Measurements from ENCODE around the gene CNIH1. TPM values are rescaled to one million over a fixed set of nuclear protein-coding genes. Genes with fewer than 3 reads are reported as not detected.
"Not testable (repeated sequence)": the region's sequence is repeated elsewhere in the genome, so short reads cannot be mapped to it uniquely, and the experiment has no call there.

The CNIH1 gene
- total and polyA plus RNA-seq, 2 of the 13 experiments (the other 11 are each of a cell fraction or from before 2014, with no cell fraction given): 166 to 421 TPM

DNA sequence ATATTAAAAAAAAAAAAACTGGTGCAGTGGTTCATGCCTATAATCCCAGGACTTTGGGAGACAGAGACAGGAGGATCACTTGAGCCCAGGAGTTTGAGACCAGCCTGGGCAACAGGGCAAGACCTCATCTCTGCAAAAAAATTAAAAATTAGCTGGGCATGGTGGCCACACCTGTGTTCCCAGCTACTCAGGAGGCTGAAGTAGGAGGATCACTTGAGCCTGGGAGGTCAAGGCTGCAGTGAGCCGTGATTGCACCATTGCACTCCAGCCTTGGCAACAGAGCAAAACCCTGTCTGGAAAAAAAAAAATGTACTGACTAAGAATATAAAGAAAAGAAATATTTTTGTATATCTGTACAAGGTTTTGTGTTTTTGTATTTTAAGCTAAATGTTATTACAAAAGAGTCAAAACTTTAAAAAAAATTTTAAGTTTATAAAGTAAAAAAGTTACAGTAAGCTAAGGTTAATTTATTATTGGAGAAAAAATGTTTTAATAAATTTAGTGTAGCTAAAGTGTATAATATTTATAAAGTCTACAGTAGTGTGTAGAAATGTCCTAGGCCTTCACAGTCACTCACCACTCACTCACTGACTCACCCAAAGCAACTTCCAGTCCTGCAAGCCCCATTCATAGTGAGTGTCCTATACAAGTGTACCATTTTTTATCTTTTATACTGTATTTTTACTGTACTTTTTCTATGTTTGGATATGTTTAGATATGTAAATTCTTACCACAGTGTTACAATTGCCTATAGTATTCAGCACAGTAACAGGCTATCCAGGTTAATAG, 15.8 kb upstream of the CNIH1 start:
- FAIRE-seq; H3K9ac ChIP-seq (ENCODE audit: insufficient read depth, low read depth, low read length); intact Hi-C loops (cut with micrococcal nuclease; ENCODE audit: unreplicated experiment); in situ Hi-C loops (cut with HindIII; ENCODE audit: extremely low pct_ligation_motif_present, low pct_unique_long_range_greater_than_20kb); BruUV-seq (replicated peaks); H3K27me3 ChIP-seq (ENCODE audit: control insufficient read depth in 1 of 2, insufficient read depth in 2 of 2, low read length in 2 of 2); CTCF ChIA-PET (ENCODE audit: low intra/inter-chr PET ratio, low total read pairs); DNase-seq (ENCODE audit: low spot score); H3K79me2 ChIP-seq (ENCODE audit: insufficient read depth, low read length); H3K27ac ChIP-seq (ENCODE audit: extremely low read length, insufficient read depth, low read length); H3K4me3 ChIP-seq (replicated peaks in 1 of 3; ENCODE audit: insufficient read depth in 1 of 3, low read depth in 2 of 3, low read length in 3 of 3); ATAC-seq; H4K20me1 ChIP-seq (ENCODE audit: insufficient read depth, low read length); H2AFZ ChIP-seq (ENCODE audit: low read length); H3K36me3 ChIP-seq (replicated peaks in 1 of 2; ENCODE audit: control insufficient read depth in 1 of 2, insufficient read depth in 2 of 2, low read length in 2 of 2): not testable (repeated sequence)
- peaks cover 16% of the 10 kb centered on the region for H3K9me3 ChIP-seq (ENCODE audit: low read length)
- WGBS (ENCODE audit: low lambda C conversion rate): 0% methylated on average over 1 of the region's 1 CpG
- peak overlapping the region; percentile 36; the same call in 1 of the 2 replicates for H3K4me2 ChIP-seq (ENCODE audit: low read depth, low read length)
- POLR2A ChIA-PET: interaction anchor here (0.6 kb wide), 1 partner anchor 76 kb away, joined by 3 read pairs; no protein-coding TSS in a partner anchor
- TF ChIP-seq PCBP1 (IDR thresholded peaks at IDR 0.05; ENCODE audit: borderline replicate concordance, low read depth, low read length): 0 out of 2 replicates have a peak, but pooled peaks have one; percentile 30
- peak; percentile 92 for TF ChIP-seq HNRNPK (IDR thresholded peaks at IDR 0.05; ENCODE audit: low read depth, low read length, poor library complexity, severe bottlenecking)
- TF ChIP-seq ZNF770 (CRISPR knock-in tag; IDR thresholded peaks at IDR 0.05): peak; percentile 91
- H3K4me1 ChIP-seq (ENCODE audit: insufficient read depth, low read length): peaks cover 28% of the 10 kb centered on the region

- TF ChIP-seq ZBTB7A (CRISPR knock-in tag; IDR thresholded peaks at IDR 0.05) (no peak), ATRX (CRISPR knock-in tag; IDR thresholded peaks at IDR 0.05; ENCODE audit: borderline replicate concordance) (no peak), CAMTA2 (CRISPR knock-in tag; IDR thresholded peaks at IDR 0.05; ENCODE audit: borderline replicate concordance) (no peak), NCOA5 (CRISPR knock-in tag; IDR thresholded peaks at IDR 0.05) (no peak), ZNF790 (CRISPR knock-in tag; IDR thresholded peaks at IDR 0.05; ENCODE audit: borderline replicate concordance) (no peak)
- TF ChIP-seq, protein P1, sequence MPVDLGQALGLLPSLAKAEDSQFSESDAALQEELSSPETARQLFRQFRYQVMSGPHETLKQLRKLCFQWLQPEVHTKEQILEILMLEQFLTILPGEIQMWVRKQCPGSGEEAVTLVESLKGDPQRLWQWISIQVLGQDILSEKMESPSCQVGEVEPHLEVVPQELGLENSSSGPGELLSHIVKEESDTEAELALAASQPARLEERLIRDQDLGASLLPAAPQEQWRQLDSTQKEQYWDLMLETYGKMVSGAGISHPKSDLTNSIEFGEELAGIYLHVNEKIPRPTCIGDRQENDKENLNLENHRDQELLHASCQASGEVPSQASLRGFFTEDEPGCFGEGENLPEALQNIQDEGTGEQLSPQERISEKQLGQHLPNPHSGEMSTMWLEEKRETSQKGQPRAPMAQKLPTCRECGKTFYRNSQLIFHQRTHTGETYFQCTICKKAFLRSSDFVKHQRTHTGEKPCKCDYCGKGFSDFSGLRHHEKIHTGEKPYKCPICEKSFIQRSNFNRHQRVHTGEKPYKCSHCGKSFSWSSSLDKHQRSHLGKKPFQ (CRISPR knock-in tag; IDR thresholded peaks at IDR 0.05; ENCODE audit: insufficient replicate concordance): no peak
- no peak overlapping the region for H3K27ac ChIP-seq (ENCODE audit: extremely low read length, insufficient read depth, low read length)
- no peak overlapping the region for H2AFZ ChIP-seq (ENCODE audit: low read length)
- no peak overlapping the region for H3K9ac ChIP-seq (ENCODE audit: insufficient read depth, low read depth, low read length)
- CTCF ChIA-PET (ENCODE audit: low intra/inter-chr PET ratio, low total read pairs): no interaction called here
- H3K4me1 ChIP-seq (ENCODE audit: insufficient read depth, low read length): peaks cover 44% of the 10 kb centered on the region
- no peaks in the 10 kb centered on the region for H4K20me1 ChIP-seq (ENCODE audit: insufficient read depth, low read length)
- intact Hi-C loops (cut with micrococcal nuclease; ENCODE audit: unreplicated experiment): no loop called here
- FAIRE-seq (no peak), DNase-seq (ENCODE audit: low spot score) (no peak), ATAC-seq (no peak)
- no peaks in the 10 kb centered on the region for H3K27me3 ChIP-seq (ENCODE audit: control insufficient read depth in 1 of 2, insufficient read depth in 2 of 2, low read length in 2 of 2)
- POLR2A ChIA-PET: interaction anchor here (1.0 kb wide), 1 partner anchor 16 kb away, joined by 3 read pairs; no protein-coding TSS in a partner anchor
- H3K4me3 ChIP-seq (replicated peaks in 1 of 3; ENCODE audit: insufficient read depth in 1 of 3, low read depth in 2 of 3, low read length in 3 of 3): no peak overlapping the region
- 34% methylated on average over 1 of the region's 1 CpG for WGBS (ENCODE audit: low lambda C conversion rate)
- in situ Hi-C loops (cut with HindIII; ENCODE audit: extremely low pct_ligation_motif_present, low pct_unique_long_range_greater_than_20kb): no loop called here
- no peaks in the 10 kb centered on the region for H3K79me2 ChIP-seq (ENCODE audit: insufficient read depth, low read length)
- peaks cover 16% of the 10 kb centered on the region for H3K9me3 ChIP-seq (ENCODE audit: low read length)
- no peak overlapping the region for H3K4me2 ChIP-seq (ENCODE audit: low read depth, low read length)
- no peaks in the 10 kb centered on the region for H3K36me3 ChIP-seq (replicated peaks in 1 of 2; ENCODE audit: control insufficient read depth in 1 of 2, insufficient read depth in 2 of 2, low read length in 2 of 2)
- no TSS peak for BruUV-seq (replicated peaks)
Measured at GRCh38 chr14:54455363-54455762, 14.2 kb upstream of the CNIH1 start.

Measured in HepG2 (cell line).